HL-60/S4 treated with retinoic acid at 250 ng/mL for 4 days and 3 days (cell line): ENCODE measurements around the gene OTOF.

Experiments used
- in situ Hi-C: fragments of 300-500 bp; cut with MboI; formaldehyde crosslinking; loops from 2 replicates; pipeline ENCODE4 v1.7.0; 2022; ENCODE audit warnings: low sequenced_read_pairs

The OTOF gene

GRCh38 chr2:26424221-26424620 is 53.7 kb downstream of the OTOF start:
- in situ Hi-C loops, result no loop called here

GRCh38 chr2:26423750-26424149 is 54.2 kb downstream of the OTOF start:
- in situ Hi-C loops, result no loop called here

- in situ Hi-C loops, result no loop called here
Measured at GRCh38 chr2:26422947-26423629, 54.8 kb downstream of the OTOF start.

- in situ Hi-C loops, result no loop called here
Measured at GRCh38 chr2:26421961-26422360, 56.0 kb downstream of the OTOF start.

GRCh38 chr2:26414311-26414710 is 63.6 kb downstream of the OTOF start:
- in situ Hi-C loops, result no loop called here

GRCh38 chr2:26412091-26412673 is 65.7 kb downstream of the OTOF start:
- in situ Hi-C loops, result no loop called here

- in situ Hi-C loops, result no loop called here
Measured at GRCh38 chr2:26411419-26411818, 66.5 kb downstream of the OTOF start.

- in situ Hi-C loops, result no loop called here
Measured at GRCh38 chr2:26410764-26411243, 67.1 kb downstream of the OTOF start.

- in situ Hi-C loops, result no loop called here
Measured at GRCh38 chr2:26409785-26410184, 68.1 kb downstream of the OTOF start.

- in situ Hi-C loops, result no loop called here
Measured at GRCh38 chr2:26407526-26407925, 70.4 kb downstream of the OTOF start.
